HEK293 (cell line): Measurements from ENCODE around the gene RASA4B.
"Not testable (repeated sequence)": the region's sequence is repeated elsewhere in the genome, so short reads cannot be mapped to it uniquely, and the experiment has no call there.

Experiments used
- CTCF ChIA-PET: fragments of 350-600 bp; formaldehyde crosslinking; extraction: SDS; loops from one replicate; lab custom pipeline; 2021; ENCODE audit warnings: antibody characterized with exemption; lab: Yijun Ruan, JAX
- POLR2A ChIA-PET: fragments of 300-600 bp; formaldehyde crosslinking; extraction: SDS; loops from one replicate; lab custom pipeline; 2020; ENCODE audit warnings: antibody characterized with exemption, inconsistent platforms; lab: Yijun Ruan, JAX
- H3K27ac ChIP-seq: fragments of 200-500 bp; sonication (Bioruptor generic); 2 replicates; pipeline ENCODE4 v1.5.1; 2014; ENCODE audit warnings: low read depth, low read length, control low read depth, inconsistent platforms; ENCODE audit errors: extremely low read depth
- H3K36me3 ChIP-seq, 2 experiments: fragments of 200-500 bp in 1 of 2; sonication (Bioruptor generic) in 1 of 2; 1 replicate in 1 of 2; 2 replicates in 1 of 2; pipeline ENCODE4 v1.5.1; 2014 to 2017; ENCODE audit warnings: inconsistent platforms in 2 of 2, low read length in 2 of 2; ENCODE audit not compliant: control insufficient read depth in 2 of 2, insufficient read depth in 1 of 2
- H3K4me1 ChIP-seq: fragments of 200-500 bp; sonication (Bioruptor generic); 2 replicates; pipeline ENCODE4 v1.5.1; 2014; ENCODE audit warnings: mild to moderate bottlenecking, low read length, inconsistent platforms; ENCODE audit not compliant: control insufficient read depth, insufficient read depth
- H3K4me3 ChIP-seq: 2 replicates; pipeline ENCODE4 v1.5.1; 2011; ENCODE audit warnings: low read depth, mild to moderate bottlenecking, control low read depth, low read length, moderate library complexity
- H3K9me3 ChIP-seq: fragments of 200-500 bp; sonication (Bioruptor generic); 2 replicates; pipeline ENCODE4 v1.5.1; 2014; ENCODE audit warnings: low read depth, low read length, inconsistent platforms; ENCODE audit not compliant: control insufficient read depth, insufficient read depth

Gene RASA4B

DNA sequence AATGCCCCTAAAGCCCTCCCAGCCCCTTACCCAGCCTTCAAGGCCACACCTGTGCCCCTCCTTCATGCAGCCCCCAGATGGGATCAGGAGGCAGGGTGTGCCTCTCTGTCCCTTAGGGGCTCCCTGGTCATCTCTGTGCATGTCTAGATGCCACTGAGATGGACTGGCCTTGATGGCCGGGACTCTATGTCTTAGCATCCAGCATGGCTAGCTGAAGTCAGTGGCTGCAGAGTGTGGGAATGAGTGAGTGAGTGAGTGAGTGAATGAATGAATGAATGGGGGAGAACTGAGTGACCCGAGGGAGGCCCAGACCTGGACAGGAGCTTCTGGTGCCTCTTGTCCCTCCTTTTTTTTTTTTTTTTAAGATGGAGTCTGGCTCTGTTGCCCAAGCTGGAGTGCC lies 14.6 kb upstream of the RASA4B start:
- H3K9me3 ChIP-seq, POLR2A ChIA-PET, H3K4me3 ChIP-seq, H3K27ac ChIP-seq, H3K4me1 ChIP-seq, H3K36me3 ChIP-seq, CTCF ChIA-PET: not testable (repeated sequence)

DNA sequence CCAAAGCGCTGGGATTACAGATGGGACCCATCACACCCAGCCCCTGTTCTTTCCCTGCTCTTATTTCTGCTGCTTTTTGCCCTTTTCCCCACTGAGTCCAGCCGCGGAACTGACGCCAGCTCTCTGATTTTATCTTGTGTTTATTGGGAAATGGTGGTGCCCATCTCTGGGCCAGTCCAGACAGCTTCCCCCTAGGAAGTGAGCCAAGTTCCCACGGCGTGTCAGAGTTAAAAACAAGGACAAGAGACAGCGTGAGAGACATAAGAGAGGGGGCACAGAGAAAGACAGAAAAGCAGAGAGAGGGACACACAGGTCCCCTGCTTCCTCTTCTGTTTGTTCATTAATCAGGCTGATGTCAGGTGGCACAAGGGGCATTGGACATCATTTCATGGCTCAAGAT lies 14.0 kb upstream of the RASA4B start:
- H3K4me3 ChIP-seq, H3K9me3 ChIP-seq, CTCF ChIA-PET, H3K36me3 ChIP-seq, H3K4me1 ChIP-seq, POLR2A ChIA-PET, H3K27ac ChIP-seq: not testable (repeated sequence)

DNA sequence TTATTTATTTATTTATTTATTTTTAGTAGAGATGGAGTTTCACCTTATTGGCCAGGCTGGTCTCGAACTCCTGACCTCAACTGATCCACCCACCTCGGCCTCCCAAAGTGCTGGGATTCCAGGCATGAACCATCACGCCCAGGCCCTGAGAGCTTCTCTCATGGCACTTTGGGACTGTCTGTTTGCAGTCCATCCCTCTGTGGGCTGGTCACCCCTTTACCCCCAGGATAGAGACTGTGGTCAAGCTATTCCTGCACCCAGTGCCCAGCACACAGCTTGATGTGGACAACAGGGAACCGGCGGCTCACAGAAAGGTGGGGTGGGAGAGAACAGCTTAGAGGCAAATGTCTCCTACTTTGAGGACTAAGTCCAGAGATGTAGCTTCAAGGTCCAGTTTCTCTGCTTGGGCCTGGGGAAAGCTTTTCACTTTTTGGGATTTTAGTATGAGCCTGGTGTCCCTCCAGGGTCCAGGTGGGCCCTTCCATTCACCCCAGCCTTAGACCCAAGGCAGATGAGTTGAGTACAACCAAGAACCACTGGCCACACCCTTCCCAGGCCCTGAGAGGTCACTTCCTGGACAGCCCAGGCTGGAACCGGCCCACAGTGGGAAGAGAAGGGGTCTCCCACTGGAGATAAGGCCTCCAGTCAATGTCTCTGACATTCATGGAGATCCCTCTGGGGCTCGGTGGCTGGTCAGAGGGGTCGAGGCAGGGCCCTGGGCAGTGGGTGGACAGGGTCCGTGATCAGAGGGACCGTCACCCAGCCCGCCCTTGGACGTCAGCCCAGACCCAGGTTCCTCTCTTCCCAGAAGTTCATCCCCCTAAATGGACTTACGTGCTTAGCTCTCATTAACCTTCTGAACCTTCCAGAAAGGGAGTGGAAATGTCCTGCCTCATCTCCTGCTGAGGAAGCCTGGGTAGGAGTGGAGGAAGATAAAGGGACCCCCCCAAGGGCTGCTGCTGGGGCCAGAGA lies 10.5 kb upstream of the RASA4B start:
- H3K36me3 ChIP-seq, POLR2A ChIA-PET, H3K4me3 ChIP-seq, H3K27ac ChIP-seq, H3K4me1 ChIP-seq, H3K9me3 ChIP-seq: not testable (repeated sequence)
- CTCF ChIA-PET, result interaction anchor here (0.7 kb wide), 1 partner anchor 785 kb away, joined by 3 read pairs; no protein-coding TSS in a partner anchor

DNA sequence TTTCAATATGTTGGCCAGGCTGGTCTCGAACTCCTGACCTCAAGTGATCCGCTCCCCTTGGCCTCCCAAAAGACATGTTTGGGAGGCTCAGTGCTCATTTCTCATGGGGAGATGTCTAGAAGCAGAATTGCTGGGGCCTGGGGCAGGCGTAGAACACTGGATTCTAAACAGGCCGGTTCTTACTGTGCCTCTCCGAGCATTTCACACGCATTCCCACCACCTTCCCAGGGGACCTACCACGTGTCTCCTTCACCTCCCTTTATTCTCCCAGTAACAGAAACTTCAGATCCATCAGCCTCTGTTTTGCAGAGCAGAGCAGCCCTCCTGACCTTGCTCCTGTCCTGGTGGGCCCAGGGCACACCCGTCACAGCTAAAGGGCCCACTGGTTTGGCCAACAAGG lies 9.6 kb upstream of the RASA4B start:
- H3K9me3 ChIP-seq, H3K27ac ChIP-seq, H3K36me3 ChIP-seq, H3K4me1 ChIP-seq, POLR2A ChIA-PET, H3K4me3 ChIP-seq: not testable (repeated sequence)
- CTCF ChIA-PET, result interaction anchor here (0.7 kb wide), 1 partner anchor 784 kb away, joined by 3 read pairs; no protein-coding TSS in a partner anchor

DNA sequence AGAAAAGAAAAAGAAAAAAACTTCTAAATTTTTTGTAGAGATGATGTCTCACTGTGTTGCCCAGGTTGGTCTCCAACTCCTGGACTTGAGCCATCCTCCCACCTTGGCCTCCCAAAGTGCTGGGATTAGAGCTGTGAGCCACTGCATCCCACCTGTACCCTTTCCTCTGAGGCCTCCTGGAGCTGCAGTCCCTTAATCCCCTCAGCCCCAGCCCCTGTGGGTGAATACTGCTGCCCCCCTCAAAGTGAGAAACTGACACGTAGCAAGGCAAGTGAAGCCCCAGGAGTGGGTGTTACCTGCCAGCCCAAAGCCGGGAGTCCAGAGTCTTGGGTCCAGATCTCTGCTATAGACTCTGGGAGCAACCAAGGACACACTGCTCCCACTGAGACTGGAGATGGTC lies 7.2 kb upstream of the RASA4B start:
- H3K4me1 ChIP-seq, H3K9me3 ChIP-seq, H3K27ac ChIP-seq, H3K36me3 ChIP-seq, CTCF ChIA-PET, POLR2A ChIA-PET, H3K4me3 ChIP-seq: not testable (repeated sequence)

DNA sequence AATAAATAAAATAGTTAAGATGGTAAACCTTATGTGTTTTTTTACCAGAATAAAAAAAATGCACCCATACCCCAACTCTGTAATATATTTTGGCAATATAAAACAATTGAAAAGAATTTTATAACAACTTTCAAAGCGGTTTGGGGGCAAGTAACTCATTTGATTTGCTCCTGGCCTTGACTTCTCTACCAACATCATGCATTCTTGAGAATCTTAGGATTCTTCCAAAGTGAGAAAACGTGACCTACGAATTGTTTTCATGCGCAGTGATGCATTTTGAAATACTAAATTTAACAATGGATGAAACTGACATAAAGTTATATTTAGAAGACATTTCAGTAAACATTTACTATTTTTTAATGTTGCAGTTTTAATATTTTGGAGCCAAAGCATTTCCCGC lies 3.2 kb upstream of the RASA4B start:
- H3K9me3 ChIP-seq, CTCF ChIA-PET, H3K4me3 ChIP-seq, H3K36me3 ChIP-seq, H3K4me1 ChIP-seq, H3K27ac ChIP-seq, POLR2A ChIA-PET: not testable (repeated sequence)

DNA sequence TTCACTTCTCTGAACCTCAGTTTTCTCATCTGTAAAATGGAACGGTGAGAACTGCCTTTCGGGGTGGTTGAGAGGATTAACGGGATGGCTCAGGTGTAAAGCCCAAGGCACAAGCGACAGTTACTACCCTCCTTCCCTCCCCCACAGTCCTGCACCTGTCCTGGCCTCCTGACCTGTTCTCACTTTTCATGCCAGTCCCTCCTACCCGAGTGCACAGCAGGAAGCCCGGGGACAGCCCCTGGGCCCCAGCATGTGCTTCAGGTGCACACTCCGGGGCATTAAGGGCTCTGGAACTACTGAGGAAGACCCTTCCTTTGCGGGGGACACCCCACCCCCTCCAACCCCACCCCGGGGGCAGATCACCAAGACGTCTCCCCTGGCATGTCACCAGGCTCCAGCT lies 626 bp downstream of the RASA4B start:
- H3K9me3 ChIP-seq, H3K4me1 ChIP-seq, H3K36me3 ChIP-seq, H3K4me3 ChIP-seq, CTCF ChIA-PET, H3K27ac ChIP-seq, POLR2A ChIA-PET: not testable (repeated sequence)

DNA sequence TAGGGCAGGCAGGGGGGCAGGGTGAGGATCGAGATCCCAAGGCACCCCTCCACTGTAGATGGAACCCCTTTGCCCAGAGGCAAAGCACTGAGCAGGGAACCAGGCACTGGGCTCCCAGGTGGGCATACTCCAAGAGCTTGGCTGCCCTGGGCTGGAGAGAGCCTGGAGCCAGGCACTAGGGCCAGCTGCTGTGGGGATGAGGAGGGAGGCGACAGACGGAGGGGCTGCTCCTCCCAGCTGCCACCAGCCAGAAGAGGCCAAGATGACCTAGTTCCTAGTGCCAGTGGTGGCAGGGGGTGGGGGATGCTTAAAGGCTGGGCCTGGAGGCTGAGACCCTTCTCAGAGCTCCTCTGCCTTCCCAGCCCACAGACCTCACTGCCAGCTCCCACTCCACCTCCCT lies 1.7 kb downstream of the RASA4B start:
- H3K27ac ChIP-seq, H3K9me3 ChIP-seq, POLR2A ChIA-PET, H3K4me3 ChIP-seq, H3K4me1 ChIP-seq, H3K36me3 ChIP-seq, CTCF ChIA-PET: not testable (repeated sequence)

DNA sequence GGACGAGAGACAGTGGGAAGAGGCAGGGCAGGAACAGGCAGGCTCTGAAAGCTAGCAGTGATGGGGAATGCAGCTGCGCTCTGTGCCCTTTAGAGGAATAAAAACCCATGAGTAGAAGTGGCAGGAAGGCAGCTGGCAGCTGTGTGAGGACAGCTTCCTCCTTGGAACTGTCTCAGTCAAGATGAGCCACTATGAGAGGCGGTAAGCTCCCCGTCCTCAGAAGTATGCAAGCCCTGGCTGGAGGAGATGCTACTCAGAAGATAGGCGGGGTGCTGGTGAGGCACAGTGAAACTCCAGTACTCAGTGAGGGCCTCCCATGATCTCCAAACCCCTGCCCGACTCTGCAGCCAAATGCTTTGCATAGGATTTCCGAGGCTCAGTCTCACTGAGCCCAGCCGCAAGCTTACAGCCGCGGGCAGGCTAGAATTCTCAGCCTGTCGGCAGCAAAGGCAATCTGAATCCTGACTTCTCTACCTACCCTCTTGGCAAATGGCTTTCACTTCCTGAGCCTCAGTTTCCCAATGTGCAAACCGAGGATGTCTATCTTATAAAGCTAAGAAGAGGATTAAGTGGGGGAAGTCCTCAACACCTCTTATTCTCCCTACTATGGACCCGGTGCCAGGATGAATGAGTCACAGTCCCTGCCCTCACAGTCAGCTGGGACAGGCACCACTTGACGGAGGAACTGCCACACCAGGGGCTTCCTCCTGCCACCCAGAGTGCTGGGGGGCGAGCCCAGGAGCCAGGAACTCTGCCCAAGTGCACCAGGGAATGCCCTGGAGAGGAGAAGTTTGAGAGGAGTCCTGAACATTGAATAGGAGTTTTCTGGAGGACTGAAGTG lies 2.5 kb downstream of the RASA4B start:
- H3K36me3 ChIP-seq, H3K4me1 ChIP-seq, CTCF ChIA-PET, POLR2A ChIA-PET, H3K4me3 ChIP-seq, H3K27ac ChIP-seq, H3K9me3 ChIP-seq: not testable (repeated sequence)
